PC-3 (cell line): ENCODE data around the gene ZFYVE28.

Experiments
- CTCF ChIP-seq: fragments of 300-600 bp; sonication (generic); conservative IDR thresholded peaks from 2 replicates; pipeline ENCODE4 v1.5.1; 2017; ENCODE audit warnings: antibody characterized with exemption, low read depth, mild to moderate bottlenecking, low read length
- EZH2 ChIP-seq: fragments of 300-600 bp; sonication (generic); IDR thresholded peaks from one replicate; pipeline ENCODE4 v1.6.1; 2017; ENCODE audit warnings: antibody characterized with exemption, mild to moderate bottlenecking, low read length; ENCODE audit not compliant: unreplicated experiment

- no peak for TF ChIP-seq CTCF
- TF ChIP-seq EZH2: no peak
Measured at GRCh38 chr4:2292646-2293108, 125.8 kb downstream of the ZFYVE28 start.
